PC-3 (cell line): ENCODE measurements around the gene UBASH3A.

Experiments
- EZH2 ChIP-seq: fragments of 300-600 bp; sonication (generic); IDR thresholded peaks from one replicate; pipeline ENCODE4 v1.6.1; 2017; ENCODE audit warnings: antibody characterized with exemption, mild to moderate bottlenecking, low read length; ENCODE audit not compliant: unreplicated experiment
- TF ChIP-seq, protein P1 (sequence below): fragments of 300-600 bp; sonication (generic); conservative IDR thresholded peaks from 2 replicates; pipeline ENCODE4 v1.5.1; 2017; ENCODE audit warnings: antibody characterized with exemption, low read depth, mild to moderate bottlenecking, low read length

GRCh38 chr21:42396799-42397745, 6.6 kb upstream of the UBASH3A start:
- TF ChIP-seq, protein P1, sequence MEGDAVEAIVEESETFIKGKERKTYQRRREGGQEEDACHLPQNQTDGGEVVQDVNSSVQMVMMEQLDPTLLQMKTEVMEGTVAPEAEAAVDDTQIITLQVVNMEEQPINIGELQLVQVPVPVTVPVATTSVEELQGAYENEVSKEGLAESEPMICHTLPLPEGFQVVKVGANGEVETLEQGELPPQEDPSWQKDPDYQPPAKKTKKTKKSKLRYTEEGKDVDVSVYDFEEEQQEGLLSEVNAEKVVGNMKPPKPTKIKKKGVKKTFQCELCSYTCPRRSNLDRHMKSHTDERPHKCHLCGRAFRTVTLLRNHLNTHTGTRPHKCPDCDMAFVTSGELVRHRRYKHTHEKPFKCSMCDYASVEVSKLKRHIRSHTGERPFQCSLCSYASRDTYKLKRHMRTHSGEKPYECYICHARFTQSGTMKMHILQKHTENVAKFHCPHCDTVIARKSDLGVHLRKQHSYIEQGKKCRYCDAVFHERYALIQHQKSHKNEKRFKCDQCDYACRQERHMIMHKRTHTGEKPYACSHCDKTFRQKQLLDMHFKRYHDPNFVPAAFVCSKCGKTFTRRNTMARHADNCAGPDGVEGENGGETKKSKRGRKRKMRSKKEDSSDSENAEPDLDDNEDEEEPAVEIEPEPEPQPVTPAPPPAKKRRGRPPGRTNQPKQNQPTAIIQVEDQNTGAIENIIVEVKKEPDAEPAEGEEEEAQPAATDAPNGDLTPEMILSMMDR: no peak
- no peak for TF ChIP-seq EZH2
